HG03280 (cell line): ENCODE data around the gene NFKBIL1.
A peak's percentile ranks its signal among the peaks of the same experiment; 100 is the strongest.

Experiments
- ATAC-seq: cut with Tn5 transposase; IDR thresholded peaks from one replicate; pipeline ENCODE4 v1.9.1; 2021; ENCODE audit warnings: mild to moderate bottlenecking, moderate library complexity; ENCODE audit not compliant: unreplicated experiment

The NFKBIL1 gene

DNA sequence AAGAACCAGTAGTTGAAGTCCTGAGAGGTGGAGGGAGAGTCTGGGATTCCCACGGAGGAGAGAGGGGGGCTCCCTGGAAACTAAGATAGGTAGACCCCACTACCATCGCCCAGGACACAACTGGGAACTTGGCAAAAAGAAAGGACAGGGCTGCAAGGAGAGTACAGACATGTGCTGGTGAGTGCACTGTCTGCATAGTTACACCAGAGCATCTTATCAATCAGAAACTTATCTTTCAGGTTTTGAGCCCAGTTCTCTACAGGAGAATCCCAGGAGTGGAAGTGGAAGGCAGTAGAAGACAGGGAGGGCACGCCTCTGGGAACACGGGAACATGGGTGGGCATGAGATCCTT is 12.2 kb downstream of the NFKBIL1 start:
- no peak for ATAC-seq

DNA sequence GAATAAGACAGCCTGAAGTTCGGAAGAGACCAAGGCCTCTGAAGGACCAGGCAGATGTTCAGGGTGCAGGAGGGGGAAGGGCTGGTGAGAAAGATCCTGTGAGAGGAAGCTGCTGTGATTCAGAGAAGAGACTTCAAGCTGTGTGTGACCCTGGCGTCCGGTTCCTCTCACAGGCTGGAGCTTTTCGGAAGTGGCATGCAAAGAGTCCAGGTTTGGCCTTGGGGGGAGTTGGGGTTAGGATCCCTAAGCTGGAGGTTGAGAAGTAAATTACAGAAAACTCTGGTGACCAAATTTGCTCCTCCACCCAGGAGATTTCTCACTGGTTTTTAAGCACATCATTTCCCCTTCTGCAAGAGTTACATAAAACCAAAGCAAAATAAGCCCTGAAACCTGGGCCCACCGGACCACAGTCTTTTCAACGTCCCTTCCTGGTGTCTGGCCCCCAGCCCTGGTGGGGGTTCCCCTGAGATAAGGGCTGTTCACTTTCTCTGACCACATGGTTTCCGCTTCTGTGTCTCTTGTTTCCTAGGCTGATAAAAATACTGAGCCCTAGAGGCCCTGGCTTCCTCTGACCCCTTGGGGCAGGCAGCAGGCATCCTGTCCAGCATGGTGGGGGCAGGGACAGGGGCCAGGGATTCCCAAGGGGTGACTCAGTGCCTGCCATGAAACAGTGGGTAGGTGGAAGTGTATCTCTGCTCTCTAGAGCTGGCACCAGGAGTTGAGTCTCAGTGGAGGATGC is 12.7 kb downstream of the NFKBIL1 start:
- ATAC-seq, result peak; percentile 66

DNA sequence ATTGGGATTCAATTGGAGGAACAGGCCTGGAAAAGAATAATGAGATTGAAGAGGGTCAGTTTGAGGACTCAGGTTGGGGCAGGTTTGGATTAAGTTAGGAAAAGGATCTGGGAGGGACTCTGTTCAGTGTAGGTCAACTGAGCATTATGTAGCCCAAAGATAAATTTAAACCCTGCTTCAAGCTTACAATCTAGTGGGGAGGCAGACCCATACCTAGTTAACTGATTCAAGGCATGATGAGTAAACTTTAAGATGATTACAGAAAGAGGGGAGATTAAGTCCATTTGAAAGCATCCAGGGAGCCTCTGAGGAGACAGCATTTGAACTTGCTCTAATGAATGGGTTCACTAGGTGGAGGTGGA is 13.3 kb downstream of the NFKBIL1 start:
- no peak for ATAC-seq

DNA sequence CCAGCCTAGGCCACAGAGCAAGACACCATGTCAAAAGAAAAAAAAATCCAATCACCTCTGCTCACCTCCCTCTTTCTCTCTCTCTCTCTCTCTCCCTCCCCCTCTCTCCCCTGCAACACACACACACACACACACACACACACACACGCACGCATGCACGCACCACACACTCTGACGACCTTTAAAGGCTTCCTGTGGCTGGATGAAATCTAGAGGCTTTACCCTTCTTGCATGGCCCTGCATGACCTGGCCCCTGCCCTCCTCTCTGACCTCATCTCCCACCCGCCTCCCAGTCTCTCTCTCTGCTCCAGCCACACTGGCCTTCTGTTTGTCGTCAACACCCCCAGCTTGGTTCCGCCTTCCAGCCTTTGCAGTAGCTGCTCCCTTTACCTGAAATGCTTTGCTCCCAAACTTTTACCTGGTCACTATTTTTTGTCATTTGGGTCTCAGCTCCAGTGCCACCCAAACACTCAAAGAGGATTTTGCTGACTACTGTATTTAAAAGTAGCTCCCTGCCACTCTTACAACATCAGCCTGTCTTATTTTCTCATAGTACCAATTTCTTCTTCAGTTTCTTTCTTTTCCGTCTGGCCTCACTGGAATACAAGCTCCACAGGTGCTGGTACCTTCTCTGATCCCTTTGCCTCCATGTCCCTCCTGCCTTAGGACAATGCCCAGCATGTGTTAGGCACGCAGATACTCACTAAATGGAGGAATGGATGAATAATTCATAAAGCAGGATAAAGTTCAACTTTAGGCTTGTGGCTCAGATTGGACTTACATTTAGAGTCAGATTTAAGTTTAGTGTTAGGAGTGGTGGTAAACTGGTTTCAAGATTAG is 20.3 kb downstream of the NFKBIL1 start:
- no peak for ATAC-seq

DNA sequence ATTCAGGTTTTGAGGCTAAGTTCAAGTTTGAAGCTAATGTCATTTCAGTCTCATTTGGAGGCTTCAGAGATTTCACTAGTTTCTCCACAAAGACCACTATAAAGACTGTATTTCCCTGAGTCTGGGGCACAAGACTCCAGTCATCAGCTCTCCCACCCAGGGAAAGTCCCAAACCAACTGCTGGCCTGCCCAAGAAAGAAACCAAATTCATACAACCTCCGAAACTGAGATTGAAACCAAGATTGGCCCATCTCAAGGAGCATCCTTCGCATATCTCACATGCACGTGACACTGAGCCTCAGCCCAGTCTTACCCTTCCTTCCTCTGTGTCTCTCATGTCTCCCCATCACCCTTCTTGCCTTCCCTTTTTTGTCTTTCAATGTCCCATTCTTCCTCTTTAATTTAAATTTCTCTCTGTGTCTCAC is 21.1 kb downstream of the NFKBIL1 start:
- peak; percentile 71 for ATAC-seq

GRCh38 chr6:31569861-31570536 is 22.6 kb downstream of the NFKBIL1 start:
- ATAC-seq, result no peak

- peak; percentile 55 for ATAC-seq
These were observed 24.9 kb downstream of the NFKBIL1 start, which contains the start of gene LTA for GRCh38 chr6:31572041-31572911. Gene LTA (plus strand): TSS chr6:31572289. CDS start chr6:31572743, 454 bp downstream.

GRCh38 chr6:31573239-31574105 is 26.1 kb downstream of the NFKBIL1 start:
- no peak for ATAC-seq

- ATAC-seq, result no peak
These were observed 27.0 kb downstream of the NFKBIL1 start for GRCh38 chr6:31574106-31575061.

GRCh38 chr6:31575335-31575901 is 28.0 kb downstream of the NFKBIL1 start, which contains the start of gene TNF:
Gene TNF (plus strand): TSS chr6:31575565. CDS start chr6:31575742, 177 bp downstream.
- no peak for ATAC-seq

DNA sequence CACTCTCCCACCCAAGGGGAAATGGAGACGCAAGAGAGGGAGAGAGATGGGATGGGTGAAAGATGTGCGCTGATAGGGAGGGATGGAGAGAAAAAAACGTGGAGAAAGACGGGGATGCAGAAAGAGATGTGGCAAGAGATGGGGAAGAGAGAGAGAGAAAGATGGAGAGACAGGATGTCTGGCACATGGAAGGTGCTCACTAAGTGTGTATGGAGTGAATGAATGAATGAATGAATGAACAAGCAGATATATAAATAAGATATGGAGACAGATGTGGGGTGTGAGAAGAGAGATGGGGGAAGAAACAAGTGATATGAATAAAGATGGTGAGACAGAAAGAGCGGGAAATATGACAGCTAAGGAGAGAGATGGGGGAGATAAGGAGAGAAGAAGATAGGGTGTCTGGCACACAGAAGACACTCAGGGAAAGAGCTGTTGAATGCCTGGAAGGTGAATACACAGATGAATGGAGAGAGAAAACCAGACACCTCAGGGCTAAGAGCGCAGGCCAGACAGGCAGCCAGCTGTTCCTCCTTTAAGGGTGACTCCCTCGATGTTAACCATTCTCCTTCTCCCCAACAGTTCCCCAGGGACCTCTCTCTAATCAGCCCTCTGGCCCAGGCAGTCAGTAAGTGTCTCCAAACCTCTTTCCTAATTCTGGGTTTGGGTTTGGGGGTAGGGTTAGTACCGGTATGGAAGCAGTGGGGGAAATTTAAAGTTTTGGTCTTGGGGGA is 28.7 kb downstream of the NFKBIL1 start:
- no peak for ATAC-seq

DNA sequence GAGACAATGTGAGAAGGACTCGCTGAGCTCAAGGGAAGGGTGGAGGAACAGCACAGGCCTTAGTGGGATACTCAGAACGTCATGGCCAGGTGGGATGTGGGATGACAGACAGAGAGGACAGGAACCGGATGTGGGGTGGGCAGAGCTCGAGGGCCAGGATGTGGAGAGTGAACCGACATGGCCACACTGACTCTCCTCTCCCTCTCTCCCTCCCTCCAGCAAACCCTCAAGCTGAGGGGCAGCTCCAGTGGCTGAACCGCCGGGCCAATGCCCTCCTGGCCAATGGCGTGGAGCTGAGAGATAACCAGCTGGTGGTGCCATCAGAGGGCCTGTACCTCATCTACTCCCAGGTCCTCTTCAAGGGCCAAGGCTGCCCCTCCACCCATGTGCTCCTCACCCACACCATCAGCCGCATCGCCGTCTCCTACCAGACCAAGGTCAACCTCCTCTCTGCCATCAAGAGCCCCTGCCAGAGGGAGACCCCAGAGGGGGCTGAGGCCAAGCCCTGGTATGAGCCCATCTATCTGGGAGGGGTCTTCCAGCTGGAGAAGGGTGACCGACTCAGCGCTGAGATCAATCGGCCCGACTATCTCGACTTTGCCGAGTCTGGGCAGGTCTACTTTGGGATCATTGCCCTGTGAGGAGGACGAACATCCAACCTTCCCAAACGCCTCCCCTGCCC is 29.6 kb downstream of the NFKBIL1 start:
- ATAC-seq, result no peak

- ATAC-seq, result no peak
These were observed 30.2 kb downstream of the NFKBIL1 start for GRCh38 chr6:31577579-31577966.

DNA sequence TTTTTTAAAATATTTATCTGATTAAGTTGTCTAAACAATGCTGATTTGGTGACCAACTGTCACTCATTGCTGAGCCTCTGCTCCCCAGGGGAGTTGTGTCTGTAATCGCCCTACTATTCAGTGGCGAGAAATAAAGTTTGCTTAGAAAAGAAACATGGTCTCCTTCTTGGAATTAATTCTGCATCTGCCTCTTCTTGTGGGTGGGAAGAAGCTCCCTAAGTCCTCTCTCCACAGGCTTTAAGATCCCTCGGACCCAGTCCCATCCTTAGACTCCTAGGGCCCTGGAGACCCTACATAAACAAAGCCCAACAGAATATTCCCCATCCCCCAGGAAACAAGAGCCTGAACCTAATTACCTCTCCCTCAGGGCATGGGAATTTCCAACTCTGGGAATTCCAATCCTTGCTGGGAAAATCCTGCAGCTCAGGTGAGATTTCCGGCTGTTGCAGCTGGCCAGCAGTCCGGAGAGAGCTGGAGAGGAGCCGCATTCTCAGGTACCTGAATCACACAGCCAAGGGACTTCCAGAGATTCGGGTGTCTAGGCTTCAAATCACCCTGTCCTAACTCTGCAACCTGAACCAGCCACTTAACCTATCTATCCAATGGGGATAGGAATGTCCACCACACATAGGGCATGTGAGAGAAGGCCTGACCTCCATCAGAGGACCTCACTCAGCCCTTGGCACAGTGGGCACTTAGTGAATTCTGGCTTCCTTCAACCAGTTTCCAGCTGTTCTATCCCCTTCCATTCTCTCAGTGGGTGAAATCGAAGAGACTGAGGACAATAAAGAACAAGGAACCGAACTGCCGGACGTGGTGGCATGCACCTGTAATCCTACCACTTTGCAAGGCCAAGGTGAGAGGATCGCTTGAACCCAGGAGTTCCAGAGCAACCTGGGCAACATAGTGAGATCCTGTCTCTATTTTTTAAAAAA is 31.0 kb downstream of the NFKBIL1 start:
- no peak for ATAC-seq

GRCh38 chr6:31579119-31579505 is 31.7 kb downstream of the NFKBIL1 start:
- no peak for ATAC-seq
